Omental fat pad (tissue), 4 donors: ENCODE results near the gene FABP6. TPM values are rescaled to one million over a fixed set of nuclear protein-coding genes. Genes with fewer than 3 reads are reported as not detected.

Experiments used
- ATAC-seq: fragments of 150-250 bp; one replicate; pipeline ENCODE4 v1.9.1; 2016; ENCODE audit warnings: mild to moderate bottlenecking, moderate library complexity; ENCODE audit not compliant: low FRiP score
- DNase-seq: peaks from one replicate; pipeline ENCODE4 v3.0.0-alpha.2; 2019; ENCODE audit warnings: low spot score
- total RNA-seq, 4 donors: library from RNA; depleted of rRNA; stranded (reverse); fragments of >200 nt; gene quantifications; one replicate each; pipeline ENCODE4 v1.1.0, GENCODE V29; 2016
- TF ChIP-seq, protein P1 (sequence below), 3 donors: fragments of 450-650 bp; IDR thresholded peaks; one replicate each; pipeline ENCODE4 v1.5.1; 2016 to 2017; ENCODE audit warnings: antibody characterized with exemption in 3 of 3, mild to moderate bottlenecking in 3 of 3, moderate library complexity in 2 of 3

The FABP6 gene
- total RNA-seq, 4 donors from 2014 or later, result not detected

DNA sequence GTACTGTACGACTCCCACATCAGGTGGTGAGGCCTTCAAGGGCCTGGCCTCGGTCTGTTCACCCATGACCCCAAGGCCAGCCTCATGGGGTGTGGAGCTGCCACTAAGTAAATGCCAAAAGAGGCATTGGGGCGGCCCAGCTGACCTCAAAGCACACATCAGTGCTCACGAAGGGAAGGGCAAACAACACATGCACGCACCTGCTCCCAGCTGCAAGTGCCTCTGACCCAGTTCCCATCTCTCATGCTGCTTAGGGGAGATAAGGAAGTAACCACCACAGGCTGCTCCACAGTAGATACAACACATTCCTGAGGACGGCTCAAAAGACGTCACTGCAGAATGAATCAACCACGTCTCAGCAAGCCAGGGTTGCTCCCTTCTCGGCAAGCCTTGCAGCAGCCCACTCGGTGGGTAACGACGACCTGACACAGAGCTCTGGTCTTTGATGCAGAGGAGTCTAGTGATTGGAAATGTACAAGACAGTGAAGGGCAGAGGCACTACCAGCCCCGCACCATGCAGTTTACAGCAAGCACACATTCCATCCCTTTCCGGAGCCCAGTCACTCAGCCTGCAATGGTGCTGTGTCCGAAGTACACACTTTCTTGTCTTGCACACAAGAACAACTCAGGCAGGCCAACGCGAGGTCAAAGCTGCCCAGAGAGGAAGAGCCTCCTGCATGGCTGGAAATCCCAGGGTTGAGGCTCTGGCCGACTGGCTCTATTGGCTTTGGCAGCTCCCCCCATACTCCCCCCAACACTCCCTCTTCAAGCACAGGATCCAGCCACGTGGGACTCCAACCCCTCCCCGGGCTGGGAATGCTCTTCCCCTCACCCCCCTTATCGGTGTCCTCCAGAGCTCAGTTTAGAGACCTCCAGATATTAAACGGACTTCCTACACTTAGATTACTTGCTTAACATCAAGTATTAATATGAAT, 31.8 kb downstream of the FABP6 start:
- peak; percentile 65 for ATAC-seq
- TF ChIP-seq, protein P1, sequence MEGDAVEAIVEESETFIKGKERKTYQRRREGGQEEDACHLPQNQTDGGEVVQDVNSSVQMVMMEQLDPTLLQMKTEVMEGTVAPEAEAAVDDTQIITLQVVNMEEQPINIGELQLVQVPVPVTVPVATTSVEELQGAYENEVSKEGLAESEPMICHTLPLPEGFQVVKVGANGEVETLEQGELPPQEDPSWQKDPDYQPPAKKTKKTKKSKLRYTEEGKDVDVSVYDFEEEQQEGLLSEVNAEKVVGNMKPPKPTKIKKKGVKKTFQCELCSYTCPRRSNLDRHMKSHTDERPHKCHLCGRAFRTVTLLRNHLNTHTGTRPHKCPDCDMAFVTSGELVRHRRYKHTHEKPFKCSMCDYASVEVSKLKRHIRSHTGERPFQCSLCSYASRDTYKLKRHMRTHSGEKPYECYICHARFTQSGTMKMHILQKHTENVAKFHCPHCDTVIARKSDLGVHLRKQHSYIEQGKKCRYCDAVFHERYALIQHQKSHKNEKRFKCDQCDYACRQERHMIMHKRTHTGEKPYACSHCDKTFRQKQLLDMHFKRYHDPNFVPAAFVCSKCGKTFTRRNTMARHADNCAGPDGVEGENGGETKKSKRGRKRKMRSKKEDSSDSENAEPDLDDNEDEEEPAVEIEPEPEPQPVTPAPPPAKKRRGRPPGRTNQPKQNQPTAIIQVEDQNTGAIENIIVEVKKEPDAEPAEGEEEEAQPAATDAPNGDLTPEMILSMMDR (IDR thresholded peaks at IDR 0.05), result no peak
- DNase-seq, result no peak

DNA sequence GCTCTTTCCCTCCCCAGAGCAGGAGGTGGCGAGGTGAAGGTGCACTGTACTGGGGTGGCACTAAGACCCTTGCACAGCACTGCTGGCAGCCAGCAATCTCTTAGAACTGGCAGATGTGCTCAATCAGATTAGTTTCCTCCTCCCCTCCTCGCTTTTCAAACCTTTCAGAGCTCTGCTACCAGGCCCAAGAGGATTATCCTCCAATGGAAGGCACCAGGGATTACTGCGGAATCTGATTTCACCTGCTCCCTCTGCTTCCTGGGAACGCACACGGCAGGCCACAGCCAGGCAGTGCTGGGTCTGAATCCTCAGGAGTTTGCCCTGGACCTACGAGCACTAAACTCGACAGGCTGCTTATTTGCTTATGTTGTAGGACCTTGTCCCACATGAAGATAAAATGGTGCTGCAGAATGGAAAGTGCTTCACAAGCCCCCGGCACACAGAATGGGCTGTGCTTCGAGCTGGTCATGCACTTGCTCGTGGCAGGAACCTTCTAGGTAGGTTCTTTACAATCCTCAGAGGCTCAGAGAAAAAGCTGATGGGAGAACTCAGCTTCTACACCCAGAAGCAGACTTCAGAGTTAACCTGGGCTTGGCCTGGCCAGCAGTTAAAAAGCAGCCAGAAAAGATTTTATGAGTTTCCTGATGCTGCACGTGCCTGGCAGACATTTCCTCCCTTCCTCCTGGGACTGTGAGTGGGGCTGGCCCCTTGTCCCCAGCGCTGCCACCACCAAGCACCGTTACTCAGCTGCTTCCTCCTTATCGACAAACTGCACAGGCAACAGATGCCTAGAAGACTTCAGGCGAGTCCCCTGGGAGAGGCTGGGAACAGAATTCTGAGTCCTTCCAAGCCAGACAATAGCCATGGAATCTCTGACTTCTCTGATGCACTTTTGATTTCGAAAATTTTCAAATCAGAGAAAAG, 33.1 kb downstream of the FABP6 start:
- ATAC-seq, result no peak
- no peak for DNase-seq
- TF ChIP-seq, protein P1 (IDR thresholded peaks at IDR 0.05), result no peak

DNA sequence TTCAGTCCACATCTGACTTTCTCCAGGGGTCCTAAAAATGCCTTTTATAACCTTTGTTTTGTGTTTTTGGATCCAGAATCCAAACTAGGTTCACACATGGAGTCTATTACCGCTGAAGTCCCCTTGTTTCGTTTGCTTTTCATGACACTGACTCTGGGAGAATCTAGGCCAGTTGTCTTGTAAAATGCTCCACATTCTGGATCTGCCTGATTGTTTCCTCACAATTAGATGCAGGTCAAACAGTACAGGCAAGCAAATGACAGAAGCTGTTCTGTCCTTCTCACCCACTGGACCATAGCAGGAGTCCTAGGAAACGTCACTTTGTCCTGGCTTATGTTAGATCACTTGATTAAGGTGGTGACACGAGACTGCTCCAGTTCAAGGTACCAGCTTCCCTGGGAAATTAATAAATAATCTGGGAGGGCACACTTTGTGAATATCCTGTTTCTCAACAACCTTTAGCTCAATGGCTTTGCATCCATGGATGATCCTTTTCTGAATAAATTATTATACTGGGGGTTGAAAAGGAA, 34.1 kb downstream of the FABP6 start:
- TF ChIP-seq, protein P1 (IDR thresholded peaks at IDR 0.05), result no peak
- DNase-seq (no peak), ATAC-seq (no peak)

DNA sequence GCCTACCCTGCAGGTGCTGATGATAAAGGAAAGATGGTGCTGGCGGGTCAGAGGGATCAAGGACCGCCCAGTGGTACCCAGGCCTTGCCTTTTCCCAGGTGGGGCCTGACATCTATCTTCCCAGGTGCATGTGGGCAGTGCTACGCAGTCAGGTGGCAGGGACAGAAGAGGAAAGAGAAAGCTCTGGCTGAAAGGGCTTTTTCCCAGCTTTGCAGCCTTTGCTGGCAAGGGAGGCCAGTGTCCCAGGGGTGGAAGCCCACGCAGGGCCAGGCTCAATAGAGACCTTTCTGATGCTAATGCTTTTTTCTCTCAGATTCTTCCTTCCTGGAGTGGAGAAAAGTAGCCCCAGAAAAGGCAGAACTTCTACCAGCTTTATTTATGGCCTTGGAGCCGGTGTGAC, 36.7 kb downstream of the FABP6 start:
- TF ChIP-seq, protein P1 (IDR thresholded peaks at IDR 0.05), result no peak
- no peak for DNase-seq
- no peak for ATAC-seq

DNA sequence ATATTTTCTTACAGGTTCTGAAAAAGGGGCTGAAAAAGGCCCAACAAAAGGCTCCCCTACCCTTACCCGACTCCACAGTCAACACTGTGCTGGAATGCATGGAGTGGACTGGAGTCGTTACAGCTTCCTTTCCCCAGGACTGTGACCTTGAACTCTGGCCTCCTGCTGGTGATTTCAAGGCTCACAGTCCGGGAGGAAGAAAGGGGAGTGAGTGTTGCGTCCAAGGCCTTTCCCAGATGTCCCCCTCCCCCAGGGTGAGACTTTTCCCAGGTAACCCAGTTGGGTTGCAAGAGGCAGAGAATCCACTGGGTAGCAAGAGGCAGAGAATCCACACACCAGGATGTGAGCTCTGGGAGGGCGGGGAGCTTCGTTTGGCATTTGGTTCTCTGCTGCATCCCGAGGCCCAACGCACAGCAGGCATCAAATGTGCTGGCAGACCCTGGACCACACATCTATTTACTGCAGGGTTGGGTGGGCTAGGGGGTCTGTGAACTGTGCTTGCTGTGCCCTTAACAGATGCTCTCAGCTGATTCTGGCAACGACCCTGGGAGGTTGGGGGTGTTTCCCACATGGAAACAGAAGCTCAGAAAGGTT, 37.5 kb downstream of the FABP6 start:
- DNase-seq (no peak), ATAC-seq (no peak)
- TF ChIP-seq, protein P1 (IDR thresholded peaks at IDR 0.05), result no peak

DNA sequence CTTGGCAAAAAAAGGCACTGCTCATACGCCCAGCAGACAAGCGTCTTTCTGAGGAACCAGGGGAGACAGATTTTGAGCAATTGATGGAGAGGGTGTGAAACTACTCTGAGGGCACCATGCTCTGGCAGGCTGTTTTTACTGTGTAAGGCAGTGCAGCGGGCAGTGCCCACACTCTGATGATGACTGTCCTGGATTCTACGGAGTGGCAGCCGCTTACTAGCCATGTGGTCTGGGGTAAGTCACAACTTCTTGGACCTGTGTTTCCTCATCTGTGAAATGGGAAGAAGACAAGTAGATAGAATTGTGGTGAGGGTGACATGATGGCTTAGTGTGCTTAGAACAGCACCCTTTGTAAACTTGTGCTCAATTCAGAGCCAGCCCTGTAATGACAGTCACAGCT, 38.8 kb downstream of the FABP6 start:
- DNase-seq, result no peak
- TF ChIP-seq, protein P1 (IDR thresholded peaks at IDR 0.05), result no peak
- no peak for ATAC-seq
